Measurements from ENCODE around the gene AGTRAP. TPM values are rescaled to one million over a fixed set of nuclear protein-coding genes. Genes with fewer than 3 reads are reported as not detected.
A peak's percentile ranks its signal among the peaks of the same experiment; 100 is the strongest.

AGTRAP gene
- total and polyA plus RNA-seq, 4 donors, result 22.2 to 61.2 (median 36.9) TPM

- ATAC-seq (ENCODE audit: low FRiP score) (no peak), DNase-seq (no peak)
- Histone ChIP-seq H3K27me3 (ENCODE audit: control insufficient read depth in 1 of 2, insufficient read depth in 2 of 2, low read length in 1 of 2) (no peaks in the 10 kb centered on the region), H3K27ac (ENCODE audit: low read depth in 1 of 2, low read length in 2 of 2) (no peak overlapping the region), H3K4me1 (ENCODE audit: control insufficient read depth in 1 of 2, insufficient read depth in 2 of 2, low read length in 2 of 2) (no peaks in the 10 kb centered on the region), H3K9me3 (ENCODE audit: control insufficient read depth, low read length) (no peaks in the 10 kb centered on the region), H3K4me3 (ENCODE audit: low read length in 2 of 2) (no peak overlapping the region), H3K36me3 (ENCODE audit: control insufficient read depth in 1 of 2, insufficient read depth in 2 of 2, low read length in 1 of 2) (no peaks in the 10 kb centered on the region)
- intact Hi-C loops (cut with DNase I), result no loop called here
Observed at GRCh38 chr1:11770011-11770410, 34.1 kb downstream of the AGTRAP start.

GRCh38 chr1:11771481-11772043 is 35.6 kb downstream of the AGTRAP start:
- no peak for DNase-seq
- Histone ChIP-seq H3K9me3 (ENCODE audit: control insufficient read depth, low read length) (no peaks in the 10 kb centered on the region), H3K27me3 (ENCODE audit: control insufficient read depth in 1 of 2, insufficient read depth in 2 of 2, low read length in 1 of 2) (no peaks in the 10 kb centered on the region), H3K36me3 (ENCODE audit: control insufficient read depth in 1 of 2, insufficient read depth in 2 of 2, low read length in 1 of 2) (no peaks in the 10 kb centered on the region), H3K4me3 (ENCODE audit: low read length in 2 of 2) (no peak overlapping the region), H3K4me1 (ENCODE audit: control insufficient read depth in 1 of 2, insufficient read depth in 2 of 2, low read length in 2 of 2) (no peaks in the 10 kb centered on the region), H3K27ac (ENCODE audit: low read depth in 1 of 2, low read length in 2 of 2) (no peak overlapping the region)
- 68 to 73% methylated on average over 11 of the region's 11 CpGs for WGBS, 2 donors
- no peak for ATAC-seq (ENCODE audit: low FRiP score)
- intact Hi-C loops (cut with DNase I), result no loop called here

- Histone ChIP-seq H3K27me3 (ENCODE audit: control insufficient read depth in 1 of 2, insufficient read depth in 2 of 2, low read length in 1 of 2) (no peaks in the 10 kb centered on the region), H3K4me1 (ENCODE audit: control insufficient read depth in 1 of 2, insufficient read depth in 2 of 2, low read length in 2 of 2) (no peaks in the 10 kb centered on the region), H3K36me3 (ENCODE audit: control insufficient read depth in 1 of 2, insufficient read depth in 2 of 2, low read length in 1 of 2) (no peaks in the 10 kb centered on the region), H3K9me3 (ENCODE audit: control insufficient read depth, low read length) (no peaks in the 10 kb centered on the region), H3K27ac (ENCODE audit: low read depth in 1 of 2, low read length in 2 of 2) (no peak overlapping the region), H3K4me3 (ENCODE audit: low read length in 2 of 2) (no peak overlapping the region)
- ATAC-seq (ENCODE audit: low FRiP score) (no peak), DNase-seq (no peak)
- WGBS, 2 donors, result 59 to 63% methylated on average over 5 of the region's 5 CpGs
- intact Hi-C loops (cut with DNase I), result no loop called here
Observed at GRCh38 chr1:11772458-11772857, 36.5 kb downstream of the AGTRAP start.

GRCh38 chr1:11774753-11775152 is 38.8 kb downstream of the AGTRAP start:
- WGBS, 2 donors, result 86 to 96% methylated on average over 9 of the region's 9 CpGs
- H3K27me3 ChIP-seq (ENCODE audit: control insufficient read depth in 1 of 2, insufficient read depth in 2 of 2, low read length in 1 of 2), result no peaks in the 10 kb centered on the region

GRCh38 chr1:11777658-11778322 is 41.9 kb downstream of the AGTRAP start:
- DNase-seq, result no peak
- no peak for ATAC-seq (ENCODE audit: low FRiP score)

More at GRCh38 chr1:11774753-11775152, 38.8 kb downstream of the AGTRAP start:
- no peak overlapping the region for H3K27ac ChIP-seq (ENCODE audit: low read depth in 1 of 2, low read length in 2 of 2)
- ATAC-seq (ENCODE audit: low FRiP score), result no peak
- H3K4me3 ChIP-seq (ENCODE audit: low read length in 2 of 2), result no peak overlapping the region
- no peak for DNase-seq
- H3K9me3 ChIP-seq (ENCODE audit: control insufficient read depth, low read length), result no peaks in the 10 kb centered on the region
- intact Hi-C loops (cut with DNase I), result no loop called here
- H3K36me3 ChIP-seq (ENCODE audit: control insufficient read depth in 1 of 2, insufficient read depth in 2 of 2, low read length in 1 of 2), result no peaks in the 10 kb centered on the region
- H3K4me1 ChIP-seq (ENCODE audit: control insufficient read depth in 1 of 2, insufficient read depth in 2 of 2, low read length in 2 of 2), result no peaks in the 10 kb centered on the region

GRCh38 chr1:11778336-11778735 is 42.4 kb downstream of the AGTRAP start:
- H3K9me3 ChIP-seq (ENCODE audit: control insufficient read depth, low read length), result no peaks in the 10 kb centered on the region
- H3K36me3 ChIP-seq (ENCODE audit: control insufficient read depth in 1 of 2, insufficient read depth in 2 of 2, low read length in 1 of 2), result no peaks in the 10 kb centered on the region
- DNase-seq (no peak), ATAC-seq (ENCODE audit: low FRiP score) (no peak)
- no peak overlapping the region for H3K4me3 ChIP-seq (ENCODE audit: low read length in 2 of 2)
- intact Hi-C loops (cut with DNase I), result no loop called here
- WGBS, 2 donors, result 95 to 96% methylated on average over 9 of the region's 9 CpGs
- H3K27ac ChIP-seq (ENCODE audit: low read depth in 1 of 2, low read length in 2 of 2), result no peak overlapping the region
- H3K4me1 ChIP-seq (ENCODE audit: control insufficient read depth in 1 of 2, insufficient read depth in 2 of 2, low read length in 2 of 2), result no peaks in the 10 kb centered on the region
- no peaks in the 10 kb centered on the region for H3K27me3 ChIP-seq (ENCODE audit: control insufficient read depth in 1 of 2, insufficient read depth in 2 of 2, low read length in 1 of 2)

More at GRCh38 chr1:11777658-11778322, 41.9 kb downstream of the AGTRAP start:
- WGBS, 2 donors, result 90 to 91% methylated on average over 8 of the region's 8 CpGs
- Histone ChIP-seq H3K27ac (ENCODE audit: low read depth in 1 of 2, low read length in 2 of 2) (no peak overlapping the region), H3K4me1 (ENCODE audit: control insufficient read depth in 1 of 2, insufficient read depth in 2 of 2, low read length in 2 of 2) (no peaks in the 10 kb centered on the region), H3K9me3 (ENCODE audit: control insufficient read depth, low read length) (no peaks in the 10 kb centered on the region), H3K4me3 (ENCODE audit: low read length in 2 of 2) (no peak overlapping the region), H3K27me3 (ENCODE audit: control insufficient read depth in 1 of 2, insufficient read depth in 2 of 2, low read length in 1 of 2) (no peaks in the 10 kb centered on the region), H3K36me3 (ENCODE audit: control insufficient read depth in 1 of 2, insufficient read depth in 2 of 2, low read length in 1 of 2) (no peaks in the 10 kb centered on the region)
- intact Hi-C loops (cut with DNase I), result no loop called here

- H3K27me3 ChIP-seq (ENCODE audit: control insufficient read depth in 1 of 2, insufficient read depth in 2 of 2, low read length in 1 of 2), result no peaks in the 10 kb centered on the region
- intact Hi-C loops (cut with DNase I), result no loop called here
- ATAC-seq (ENCODE audit: low FRiP score), result no peak
- no peak overlapping the region for H3K27ac ChIP-seq (ENCODE audit: low read depth in 1 of 2, low read length in 2 of 2)
- no peaks in the 10 kb centered on the region for H3K4me1 ChIP-seq (ENCODE audit: control insufficient read depth in 1 of 2, insufficient read depth in 2 of 2, low read length in 2 of 2)
- no peaks in the 10 kb centered on the region for H3K9me3 ChIP-seq (ENCODE audit: control insufficient read depth, low read length)
- WGBS, 2 donors, result 89 to 90% methylated on average over 12 to 15 of the region's 15 CpGs
- no peak for DNase-seq
- H3K4me3 ChIP-seq (ENCODE audit: low read length in 2 of 2), result no peak overlapping the region
- no peaks in the 10 kb centered on the region for H3K36me3 ChIP-seq (ENCODE audit: control insufficient read depth in 1 of 2, insufficient read depth in 2 of 2, low read length in 1 of 2)
Observed at GRCh38 chr1:11778844-11779623, 43.1 kb downstream of the AGTRAP start.

GRCh38 chr1:11779715-11780379 is 43.9 kb downstream of the AGTRAP start:
- H3K4me1 ChIP-seq (ENCODE audit: control insufficient read depth in 1 of 2, insufficient read depth in 2 of 2, low read length in 2 of 2), result no peaks in the 10 kb centered on the region
- H3K4me3 ChIP-seq (ENCODE audit: low read length in 2 of 2), result no peak overlapping the region
- no peak for ATAC-seq (ENCODE audit: low FRiP score)
- no peaks in the 10 kb centered on the region for H3K27me3 ChIP-seq (ENCODE audit: control insufficient read depth in 1 of 2, insufficient read depth in 2 of 2, low read length in 1 of 2)
- H3K9me3 ChIP-seq (ENCODE audit: control insufficient read depth, low read length), result no peaks in the 10 kb centered on the region
- DNase-seq, result peak in 1 of 2 donors; percentile 68
- H3K36me3 ChIP-seq (ENCODE audit: control insufficient read depth in 1 of 2, insufficient read depth in 2 of 2, low read length in 1 of 2), result no peaks in the 10 kb centered on the region
- intact Hi-C loops (cut with DNase I), result no loop called here
- WGBS, 2 donors, result 86% methylated on average over 13 of the region's 13 CpGs
- no peak overlapping the region for H3K27ac ChIP-seq (ENCODE audit: low read depth in 1 of 2, low read length in 2 of 2)
